ENCODE results near the gene ANKS3.

DNA sequence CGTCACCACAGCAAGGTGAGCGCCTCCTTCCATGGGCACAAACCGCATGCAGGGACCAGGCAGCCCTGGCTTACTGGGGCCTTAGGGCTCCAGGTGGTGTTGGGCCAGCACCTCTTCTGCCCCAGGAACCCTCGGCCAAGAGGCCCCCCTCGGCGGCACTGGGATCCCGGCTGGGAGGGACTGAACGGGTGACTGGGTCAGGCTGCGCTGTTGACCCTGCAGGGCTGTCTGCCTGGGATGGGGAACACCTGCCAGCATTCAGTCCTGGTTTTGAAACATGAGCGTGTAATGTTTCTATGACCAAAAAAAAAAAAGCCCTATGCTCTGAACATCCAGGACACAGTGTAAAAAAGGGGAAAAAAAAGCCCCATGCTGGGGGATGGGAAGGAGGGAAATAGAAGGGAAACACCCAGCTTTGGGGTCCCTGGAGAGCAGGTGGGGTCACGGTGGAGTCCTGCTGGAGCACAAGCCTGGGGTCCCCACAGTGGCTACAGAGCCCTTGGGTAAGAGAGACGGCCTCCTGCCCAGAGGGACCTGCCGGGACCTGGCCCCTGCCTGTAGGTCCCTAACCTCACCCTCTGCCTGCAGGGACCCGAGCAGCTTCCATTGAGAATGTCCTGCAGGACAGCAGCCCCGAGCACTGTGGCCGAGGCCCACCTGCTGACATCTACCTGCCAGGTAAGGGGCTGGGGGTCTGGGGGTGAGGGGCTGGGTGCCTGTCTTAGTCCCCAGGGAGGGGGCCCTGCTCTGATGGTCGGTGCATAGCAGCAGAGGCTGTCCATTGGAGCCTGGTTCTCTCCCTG, 50.6 kb downstream of the ANKS3 start:
- TF ChIP-seq, protein P1, sequence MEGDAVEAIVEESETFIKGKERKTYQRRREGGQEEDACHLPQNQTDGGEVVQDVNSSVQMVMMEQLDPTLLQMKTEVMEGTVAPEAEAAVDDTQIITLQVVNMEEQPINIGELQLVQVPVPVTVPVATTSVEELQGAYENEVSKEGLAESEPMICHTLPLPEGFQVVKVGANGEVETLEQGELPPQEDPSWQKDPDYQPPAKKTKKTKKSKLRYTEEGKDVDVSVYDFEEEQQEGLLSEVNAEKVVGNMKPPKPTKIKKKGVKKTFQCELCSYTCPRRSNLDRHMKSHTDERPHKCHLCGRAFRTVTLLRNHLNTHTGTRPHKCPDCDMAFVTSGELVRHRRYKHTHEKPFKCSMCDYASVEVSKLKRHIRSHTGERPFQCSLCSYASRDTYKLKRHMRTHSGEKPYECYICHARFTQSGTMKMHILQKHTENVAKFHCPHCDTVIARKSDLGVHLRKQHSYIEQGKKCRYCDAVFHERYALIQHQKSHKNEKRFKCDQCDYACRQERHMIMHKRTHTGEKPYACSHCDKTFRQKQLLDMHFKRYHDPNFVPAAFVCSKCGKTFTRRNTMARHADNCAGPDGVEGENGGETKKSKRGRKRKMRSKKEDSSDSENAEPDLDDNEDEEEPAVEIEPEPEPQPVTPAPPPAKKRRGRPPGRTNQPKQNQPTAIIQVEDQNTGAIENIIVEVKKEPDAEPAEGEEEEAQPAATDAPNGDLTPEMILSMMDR (IDR thresholded peaks at IDR 0.05): no peak
- TF ChIP-seq POLR2AphosphoS5 (IDR thresholded peaks at IDR 0.05; ENCODE audit: low read depth, low read length) (no peak), TCF7L2 (IDR thresholded peaks at IDR 0.05; ENCODE audit: low read depth, low read length) (no peak)
- TF ChIP-seq, protein P2, sequence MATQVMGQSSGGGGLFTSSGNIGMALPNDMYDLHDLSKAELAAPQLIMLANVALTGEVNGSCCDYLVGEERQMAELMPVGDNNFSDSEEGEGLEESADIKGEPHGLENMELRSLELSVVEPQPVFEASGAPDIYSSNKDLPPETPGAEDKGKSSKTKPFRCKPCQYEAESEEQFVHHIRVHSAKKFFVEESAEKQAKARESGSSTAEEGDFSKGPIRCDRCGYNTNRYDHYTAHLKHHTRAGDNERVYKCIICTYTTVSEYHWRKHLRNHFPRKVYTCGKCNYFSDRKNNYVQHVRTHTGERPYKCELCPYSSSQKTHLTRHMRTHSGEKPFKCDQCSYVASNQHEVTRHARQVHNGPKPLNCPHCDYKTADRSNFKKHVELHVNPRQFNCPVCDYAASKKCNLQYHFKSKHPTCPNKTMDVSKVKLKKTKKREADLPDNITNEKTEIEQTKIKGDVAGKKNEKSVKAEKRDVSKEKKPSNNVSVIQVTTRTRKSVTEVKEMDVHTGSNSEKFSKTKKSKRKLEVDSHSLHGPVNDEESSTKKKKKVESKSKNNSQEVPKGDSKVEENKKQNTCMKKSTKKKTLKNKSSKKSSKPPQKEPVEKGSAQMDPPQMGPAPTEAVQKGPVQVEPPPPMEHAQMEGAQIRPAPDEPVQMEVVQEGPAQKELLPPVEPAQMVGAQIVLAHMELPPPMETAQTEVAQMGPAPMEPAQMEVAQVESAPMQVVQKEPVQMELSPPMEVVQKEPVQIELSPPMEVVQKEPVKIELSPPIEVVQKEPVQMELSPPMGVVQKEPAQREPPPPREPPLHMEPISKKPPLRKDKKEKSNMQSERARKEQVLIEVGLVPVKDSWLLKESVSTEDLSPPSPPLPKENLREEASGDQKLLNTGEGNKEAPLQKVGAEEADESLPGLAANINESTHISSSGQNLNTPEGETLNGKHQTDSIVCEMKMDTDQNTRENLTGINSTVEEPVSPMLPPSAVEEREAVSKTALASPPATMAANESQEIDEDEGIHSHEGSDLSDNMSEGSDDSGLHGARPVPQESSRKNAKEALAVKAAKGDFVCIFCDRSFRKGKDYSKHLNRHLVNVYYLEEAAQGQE (IDR thresholded peaks at IDR 0.05; ENCODE audit: insufficient read depth in 1 of 2, low read depth in 2 of 2, low read length in 1 of 2): no peak

Measured in Panc1 (cell line).